ENCODE measurements around the gene BCL2A1.
"Not testable (repeated sequence)": the region's sequence is repeated elsewhere in the genome, so short reads cannot be mapped to it uniquely, and the experiment has no call there.

BCL2A1 gene

GRCh38 chr15:79970624-79971434 lies at the start of gene BCL2A1:
TSS of gene BCL2A1 (minus strand) at chr15:79971196. CDS start at chr15:79971119, 77 bp downstream.
- DNase-seq (ENCODE audit: low spot score): no peak

- DNase-seq (ENCODE audit: low spot score): no peak
These were observed 49.7 kb upstream of the BCL2A1 start for GRCh38 chr15:80020731-80021130.

- DNase-seq (ENCODE audit: low spot score): not testable (repeated sequence)
These were observed 49.2 kb upstream of the BCL2A1 start for GRCh38 chr15:80020149-80020548.

GRCh38 chr15:80019168-80019745 lies 48.3 kb upstream of the BCL2A1 start:
- no peak for DNase-seq (ENCODE audit: low spot score)

- not testable (repeated sequence) for DNase-seq (ENCODE audit: low spot score)
These were observed 46.1 kb upstream of the BCL2A1 start for GRCh38 chr15:80017139-80017538.

- DNase-seq (ENCODE audit: low spot score): not testable (repeated sequence)
These were observed 45.5 kb upstream of the BCL2A1 start for GRCh38 chr15:80016506-80016905.

GRCh38 chr15:80015156-80015555 lies 44.2 kb upstream of the BCL2A1 start:
- no peak for DNase-seq (ENCODE audit: low spot score)

- DNase-seq (ENCODE audit: low spot score): not testable (repeated sequence)
These were observed 43.2 kb upstream of the BCL2A1 start for GRCh38 chr15:80014186-80014585.

GRCh38 chr15:80012060-80012726 lies 41.2 kb upstream of the BCL2A1 start:
- no peak for DNase-seq (ENCODE audit: low spot score)

- DNase-seq (ENCODE audit: low spot score): no peak
These were observed 40.6 kb upstream of the BCL2A1 start for GRCh38 chr15:80011596-80011995.

- DNase-seq (ENCODE audit: low spot score): not testable (repeated sequence)
These were observed 40.1 kb upstream of the BCL2A1 start for GRCh38 chr15:80011041-80011523.

- no peak for DNase-seq (ENCODE audit: low spot score)
These were observed 39.2 kb upstream of the BCL2A1 start for GRCh38 chr15:80010131-80010673.

- DNase-seq (ENCODE audit: low spot score): no peak
These were observed 36.5 kb upstream of the BCL2A1 start for GRCh38 chr15:80007532-80007931.

- no peak for DNase-seq (ENCODE audit: low spot score)
These were observed 36.0 kb upstream of the BCL2A1 start for GRCh38 chr15:80006946-80007345.

GRCh38 chr15:80003934-80004472 lies 33.0 kb upstream of the BCL2A1 start:
- no peak for DNase-seq (ENCODE audit: low spot score)

GRCh38 chr15:80003171-80003570 lies 32.2 kb upstream of the BCL2A1 start:
- no peak for DNase-seq (ENCODE audit: low spot score)

GRCh38 chr15:80002267-80002666 lies 31.3 kb upstream of the BCL2A1 start:
- DNase-seq (ENCODE audit: low spot score): no peak

GRCh38 chr15:79994615-79995014 lies 23.6 kb upstream of the BCL2A1 start:
- no peak for DNase-seq (ENCODE audit: low spot score)

GRCh38 chr15:79991826-79992225 lies 20.8 kb upstream of the BCL2A1 start:
- DNase-seq (ENCODE audit: low spot score): no peak

GRCh38 chr15:79990997-79991334 lies 20.0 kb upstream of the BCL2A1 start:
- DNase-seq (ENCODE audit: low spot score): no peak

- DNase-seq (ENCODE audit: low spot score): no peak
These were observed 19.4 kb upstream of the BCL2A1 start for GRCh38 chr15:79990280-79990996.

- no peak for DNase-seq (ENCODE audit: low spot score)
These were observed 18.7 kb upstream of the BCL2A1 start for GRCh38 chr15:79989682-79990081.

Measured in D341Med (cell line).